Spleen (tissue), 11 donors: ENCODE measurements around the gene SPECC1. TPM values are rescaled to one million over a fixed set of nuclear protein-coding genes. Genes with fewer than 3 reads are reported as not detected.
"Not testable (repeated sequence)": the region's sequence is repeated elsewhere in the genome, so short reads cannot be mapped to it uniquely, and the experiment has no call there.

Experiments used
- DNase-seq: peaks from one replicate; pipeline ENCODE4 v3.0.0-alpha.2; 2020
- H3K27ac ChIP-seq, 8 donors: fragments of 200-600 bp; sonication (generic) in 7 of 8; 1 replicate in 4 of 8; 2 replicates in 4 of 8; pipeline versions ENCODE4 v1.5.0 to v1.8.0; 2016 to 2021; ENCODE audit warnings: inconsistent platforms in 4 of 8, mild to moderate bottlenecking in 4 of 8, moderate library complexity in 1 of 8
- H3K27me3 ChIP-seq, 7 donors: fragments of 200-600 bp; sonication (generic) in 6 of 7; replicated peaks in 1 of 7; 1 replicate in 4 of 7; 2 replicates in 3 of 7; pipeline versions ENCODE4 v1.5.0 to v1.8.0; 2016 to 2021; ENCODE audit warnings: inconsistent platforms in 3 of 7, mild to moderate bottlenecking in 1 of 7
- H3K36me3 ChIP-seq, 6 donors: fragments of 200-600 bp; sonication (generic) in 5 of 6; 1 replicate in 4 of 6; 2 replicates in 2 of 6; pipeline versions ENCODE4 v1.5.0 to v1.8.0; 2016 to 2021; ENCODE audit warnings: inconsistent platforms in 2 of 6
- H3K4me1 ChIP-seq, 6 donors: fragments of 200-600 bp; sonication (generic) in 5 of 6; 1 replicate in 3 of 6; 2 replicates in 3 of 6; pipeline versions ENCODE4 v1.5.0 to v1.8.0; 2016 to 2021; ENCODE audit warnings: inconsistent platforms in 3 of 6
- H3K4me3 ChIP-seq, 8 donors: fragments of 200-600 bp; sonication (generic) in 7 of 8; 1 replicate in 4 of 8; 2 replicates in 4 of 8; pipeline versions ENCODE4 v1.5.0 to v1.8.0; 2016 to 2021; ENCODE audit warnings: inconsistent platforms in 4 of 8, mild to moderate bottlenecking in 4 of 8, moderate library complexity in 2 of 8
- H3K9me3 ChIP-seq, 8 donors: fragments of 200-600 bp; sonication (generic) in 7 of 8; 1 replicate in 4 of 8; 2 replicates in 4 of 8; pipeline versions ENCODE4 v1.5.0 to v1.8.0; 2016 to 2021; ENCODE audit warnings: inconsistent platforms in 4 of 8
- CTCF ChIP-seq, 11 experiments: fragments of 200-600 bp in 7 of 11; fragments of 450-650 bp in 4 of 11; sonication (generic) in 4 of 11; IDR thresholded peaks in 8 of 11; conservative IDR thresholded peaks in 3 of 11; 1 replicate in 7 of 11; 2 replicates in 4 of 11; pipeline versions ENCODE4 v1.4.0 to v1.8.0; 2016 to 2021; ENCODE audit warnings: antibody characterized with exemption in 11 of 11, inconsistent platforms in 4 of 11, mild to moderate bottlenecking in 1 of 11
- POLR2A ChIP-seq, 3 donors: fragments of 450-650 bp; IDR thresholded peaks; one replicate each; pipeline ENCODE4 v1.5.1; 2017; ENCODE audit warnings: antibody characterized with exemption in 3 of 3, mild to moderate bottlenecking in 1 of 3
- POLR2AphosphoS5 ChIP-seq, 3 donors: sonication (generic); formaldehyde crosslinking; IDR thresholded peaks; one replicate each; pipeline ENCODE4 v1.5.1; 2017; ENCODE audit warnings: antibody characterized with exemption in 3 of 3
- WGBS, 5 donors: extraction: QIAGEN DNeasy Blood & Tissue Kit in 3 of 5; methylation state at CpG; one replicate each; pipeline versions ENCODE4 v1.1.5 to v1.1.7; 2013 to 2018; 5-methylcytosine and 5-hydroxymethylcytosine counted together
- intact Hi-C: fragments of 100-400 bp; cut with DNase I; formaldehyde crosslinking; loops from one replicate; pipeline ENCODE4 v1.15.0; 2023; ENCODE audit warnings: low total_unique reads
- polyA plus RNA-seq, 3 donors: library from polyadenylated mRNA; stranded (reverse); fragments of 200-250 nt; gene quantifications; one replicate each; pipeline ENCODE4 v1.2.1, GENCODE V29; 2013
- total RNA-seq, 7 donors: library from RNA; depleted of rRNA in 3 of 7; stranded (reverse); fragments of >200 nt in 3 of 7; fragmentation: NEBNext Ultra II Directional in 4 of 7; extraction: Animal tissue kit (Norgen Biotek cat#: 25700) in 4 of 7; gene quantifications; one replicate each; pipeline versions ENCODE4 v1.1.0 to v1.2.1, GENCODE V29; 2016 to 2021
- donor health status: healthy with polysubstance abuse.
- donor health status: DM: no; HTN: no; CAD: no; lungs with moderate emphysema.
- donor health status: DM: no; HTN: no; CAD: no.
- donor health status: Bipolar disorder and iron deficiency.
- donor health status: healthy.
- donor health status: DM: no; HTN: no; CAD: no.
- donor health status: DM: yes; HTN: yes; CAD: no.

The SPECC1 gene
- total and polyA plus RNA-seq, 10 donors = 7.4 to 129 (median 84.8) TPM

GRCh38 chr17:20105539-20106280 lies 96.6 kb downstream of the SPECC1 start:
- no peak overlapping the region for H3K4me3 ChIP-seq
- H3K27ac ChIP-seq = no peak overlapping the region
- peaks cover 0 to 5% (median 0%) of the 10 kb centered on the region in 6 donors for H3K36me3 ChIP-seq
- intact Hi-C loops = no loop called here
- H3K27me3 ChIP-seq = peaks cover 0 to 9% (median 0%) of the 10 kb centered on the region in 7 donors
- 76 to 85% (median 78%) methylated on average over 8 of the region's 8 CpGs for WGBS, 5 donors
- DNase-seq = no peak
- TF ChIP-seq POLR2A (IDR thresholded peaks at IDR 0.05) (no peak), CTCF (IDR thresholded peaks at IDR 0.05 in 8 of 11, conservative IDR thresholded peaks at IDR 0.05 in 3 of 11) (no peak)
- H3K9me3 ChIP-seq = no peaks in the 10 kb centered on the region
- H3K4me1 ChIP-seq = no peaks in the 10 kb centered on the region

DNA sequence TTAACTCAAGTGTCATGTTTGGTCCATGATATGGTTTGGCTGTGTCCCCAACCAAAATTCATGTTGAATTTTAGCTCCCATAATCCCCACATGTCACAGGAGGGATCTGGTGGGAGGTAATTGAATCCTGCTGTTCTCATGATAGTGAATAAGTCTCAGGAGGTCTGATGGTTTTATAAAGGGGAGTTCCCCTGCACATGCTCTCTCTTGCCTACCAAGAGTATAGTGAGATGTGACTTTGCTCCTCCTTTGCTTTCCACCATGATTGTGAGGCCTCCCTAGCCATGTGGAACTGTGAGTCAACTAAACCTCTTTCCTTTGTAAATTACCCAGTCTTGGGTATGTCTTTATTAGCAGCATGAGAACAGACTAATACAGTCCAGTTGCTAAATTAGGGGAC lies 97.3 kb downstream of the SPECC1 start:
- intact Hi-C loops, H3K4me1 ChIP-seq, DNase-seq, H3K4me3 ChIP-seq, H3K36me3 ChIP-seq, H3K27ac ChIP-seq, H3K27me3 ChIP-seq, H3K9me3 ChIP-seq: not testable (repeated sequence)

GRCh38 chr17:20109076-20109475 lies 99.9 kb downstream of the SPECC1 start:
- 90 to 98% (median 94%) methylated on average over 5 of the region's 5 CpGs for WGBS, 5 donors
- no peaks in the 10 kb centered on the region for H3K9me3 ChIP-seq
- intact Hi-C loops = no loop called here

DNA sequence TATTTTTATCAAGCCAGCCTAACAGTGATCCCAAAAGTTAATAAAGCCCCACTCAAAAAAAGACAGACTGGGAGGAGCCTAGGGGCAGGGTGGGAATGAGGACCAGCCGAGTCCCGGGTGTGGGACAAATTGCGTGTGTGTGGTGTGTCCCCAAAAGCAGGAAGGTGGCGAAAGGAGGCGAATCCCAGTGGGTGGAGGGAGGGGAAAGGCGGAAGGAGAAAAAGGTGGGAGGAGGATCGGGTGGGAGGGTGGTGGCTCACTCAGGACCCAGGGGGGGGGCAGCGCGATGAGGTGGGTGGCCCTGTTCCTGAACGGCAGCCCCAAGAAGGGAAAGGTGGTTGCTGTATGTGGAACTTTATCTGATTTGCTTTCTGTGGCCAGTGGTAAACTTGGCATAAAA lies 102.4 kb downstream of the SPECC1 start:
- no peak overlapping the region for H3K4me3 ChIP-seq
- H3K9me3 ChIP-seq = no peaks in the 10 kb centered on the region
- no peak overlapping the region for H3K27ac ChIP-seq
- no peak for DNase-seq
- intact Hi-C loops = no loop called here
- peaks cover 0 to 3% (median 0%) of the 10 kb centered on the region in 6 donors for H3K4me1 ChIP-seq
- TF ChIP-seq POLR2AphosphoS5 (IDR thresholded peaks at IDR 0.05) = no peak
- no peak for TF ChIP-seq POLR2A (IDR thresholded peaks at IDR 0.05)
- no peak for TF ChIP-seq CTCF (IDR thresholded peaks at IDR 0.05 in 8 of 11, conservative IDR thresholded peaks at IDR 0.05 in 3 of 11)
- no peaks in the 10 kb centered on the region for H3K27me3 ChIP-seq
- peaks cover 0 to 6% (median 0%) of the 10 kb centered on the region in 6 donors for H3K36me3 ChIP-seq
- 81 to 89% (median 87%) methylated on average over 10 of the region's 10 CpGs for WGBS, 5 donors

More at GRCh38 chr17:20109076-20109475, 99.9 kb downstream of the SPECC1 start:
- TF ChIP-seq POLR2AphosphoS5 (IDR thresholded peaks at IDR 0.05) (no peak), POLR2A (IDR thresholded peaks at IDR 0.05) (no peak), CTCF (IDR thresholded peaks at IDR 0.05 in 8 of 11, conservative IDR thresholded peaks at IDR 0.05 in 3 of 11) (no peak)
- H3K27ac ChIP-seq = no peak overlapping the region
- H3K27me3 ChIP-seq = no peaks in the 10 kb centered on the region
- peaks cover 0 to 6% (median 0%) of the 10 kb centered on the region in 6 donors for H3K36me3 ChIP-seq
- no peak overlapping the region for H3K4me3 ChIP-seq
- no peak for DNase-seq
- H3K4me1 ChIP-seq = no peaks in the 10 kb centered on the region
